Measurements from ENCODE around the gene PODN. TPM values are rescaled to one million over a fixed set of nuclear protein-coding genes. Genes with fewer than 3 reads are reported as not detected.

Gene PODN
- total and polyA plus RNA-seq, 4 experiments from 2014 or later, result not detected

DNA sequence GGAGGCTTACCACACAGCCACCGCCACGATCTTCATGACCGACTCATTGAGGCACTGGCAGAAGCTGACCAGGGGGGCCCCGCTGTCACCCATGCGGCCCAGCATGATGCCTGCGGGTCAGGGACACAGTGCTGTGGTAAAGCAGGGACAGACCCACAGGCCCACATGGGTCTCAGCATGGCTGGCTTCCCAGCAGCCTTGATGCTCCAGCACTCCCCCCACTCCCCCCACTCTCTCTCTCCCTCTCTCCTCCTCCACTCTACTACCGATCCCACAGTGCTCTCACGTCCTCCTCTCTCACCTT, 31.4 kb downstream of the PODN start:
- intact Hi-C loops (cut with micrococcal nuclease), result no loop called here
- ChIA-PET CTCF (ENCODE audit: partially characterized antibody) (no interaction called here), POLR2A (ENCODE audit: partially characterized antibody) (no interaction called here)
- H3K9me3 Mint-ChIP-seq, result peaks cover 0 to 2% (median 0%) of the 10 kb centered on the region in 8 donors
- H3K4me1 Mint-ChIP-seq, result no peaks in the 10 kb centered on the region
- no peak overlapping the region for H3K27ac Mint-ChIP-seq
- no peaks in the 10 kb centered on the region for H3K36me3 ChIP-seq (ENCODE audit: insufficient read depth, low read length)
- no peaks in the 10 kb centered on the region for H3K36me3 Mint-ChIP-seq
- H3K4me3 ChIP-seq (ENCODE audit: low read length in 2 of 2), result no peak overlapping the region
- no peaks in the 10 kb centered on the region for H3K27me3 Mint-ChIP-seq
- no peaks in the 10 kb centered on the region for H3K4me1 ChIP-seq (ENCODE audit: insufficient read depth, low read length)
- H3K27ac ChIP-seq (ENCODE audit: low read depth, low read length), result no peak overlapping the region
- DNase-seq, result no peak
- H3K27me3 ChIP-seq (ENCODE audit: insufficient read depth, low read length), result no peaks in the 10 kb centered on the region
- no peak overlapping the region for H3K4me3 Mint-ChIP-seq
- no peaks in the 10 kb centered on the region for H3K9me3 ChIP-seq (ENCODE audit: control insufficient read depth in 1 of 2, low read length in 2 of 2)

DNA sequence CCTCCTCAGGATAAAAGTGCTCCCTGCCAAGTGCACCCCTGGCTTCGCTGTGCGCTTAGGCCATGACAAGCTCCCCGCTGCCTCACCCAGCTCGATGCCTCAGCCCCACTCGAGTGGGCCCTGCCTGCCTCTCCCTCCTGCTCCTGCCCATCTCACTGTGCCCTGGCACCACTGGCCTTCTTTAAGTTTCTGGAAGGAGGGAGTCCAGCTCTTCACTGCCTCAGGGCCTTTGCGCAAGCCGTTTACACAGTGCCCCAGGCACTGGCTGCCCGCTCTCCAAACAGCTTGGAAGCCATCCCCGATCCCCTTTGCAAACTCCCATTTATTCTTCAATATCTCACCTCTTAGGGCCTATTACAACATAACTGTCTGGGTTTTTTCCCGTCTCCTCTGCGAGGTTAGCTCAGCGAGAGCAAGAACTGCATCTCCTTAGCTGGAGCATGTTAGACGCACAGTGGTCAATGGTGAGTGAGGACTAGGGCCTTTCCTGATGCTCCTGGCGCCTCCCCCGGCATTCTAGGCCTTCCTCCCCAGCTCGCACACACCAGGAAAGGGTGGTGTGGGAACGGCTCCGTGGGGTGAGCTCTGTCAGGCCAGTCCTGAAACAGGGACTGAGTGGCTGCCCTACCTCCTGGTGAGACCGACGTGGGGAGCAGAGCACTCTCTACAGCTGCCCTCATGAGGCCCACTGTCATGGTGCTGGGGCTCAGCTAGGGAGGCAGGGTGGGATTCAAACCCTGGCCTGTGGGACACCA, 31.9 kb downstream of the PODN start:
- Mint-ChIP-seq H3K27ac (no peak overlapping the region), H3K27me3 (no peaks in the 10 kb centered on the region), H3K36me3 (no peaks in the 10 kb centered on the region), H3K9me3 (no peaks in the 10 kb centered on the region), H3K4me3 (no peak overlapping the region), H3K4me1 (no peaks in the 10 kb centered on the region)
- Histone ChIP-seq H3K27ac (ENCODE audit: low read depth, low read length) (no peak overlapping the region), H3K27me3 (ENCODE audit: insufficient read depth, low read length) (no peaks in the 10 kb centered on the region), H3K36me3 (ENCODE audit: insufficient read depth, low read length) (no peaks in the 10 kb centered on the region), H3K4me3 (ENCODE audit: low read length in 2 of 2) (no peak overlapping the region), H3K4me1 (ENCODE audit: insufficient read depth, low read length) (no peaks in the 10 kb centered on the region), H3K9me3 (ENCODE audit: control insufficient read depth in 1 of 2, low read length in 2 of 2) (no peaks in the 10 kb centered on the region)
- intact Hi-C loops (cut with micrococcal nuclease), result no loop called here
- CTCF ChIA-PET (ENCODE audit: partially characterized antibody), result no interaction called here
- POLR2A ChIA-PET (ENCODE audit: partially characterized antibody), result no interaction called here
- DNase-seq, result no peak

DNA sequence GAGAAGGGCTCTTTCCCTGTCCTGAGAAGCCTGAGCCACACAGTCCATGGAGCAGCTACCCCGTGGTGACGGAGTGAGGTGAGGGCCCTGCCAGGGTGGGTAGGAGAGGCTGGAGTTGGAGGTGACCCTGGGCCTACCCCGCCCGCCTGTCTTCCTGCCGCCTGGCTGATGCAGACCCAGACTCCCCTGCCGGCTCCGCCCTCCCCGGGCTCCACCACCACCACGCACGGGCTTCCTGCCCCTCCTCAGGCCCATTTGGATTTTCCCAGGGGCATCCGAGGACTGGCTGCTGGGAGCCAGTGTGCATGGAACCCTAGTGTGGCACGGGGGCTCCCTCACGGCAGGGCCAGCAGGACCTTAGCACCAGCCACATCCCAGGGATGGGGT, 32.5 kb downstream of the PODN start:
- CTCF ChIA-PET (ENCODE audit: partially characterized antibody), result no interaction called here
- no peaks in the 10 kb centered on the region for H3K36me3 ChIP-seq (ENCODE audit: insufficient read depth, low read length)
- DNase-seq, result no peak
- Mint-ChIP-seq H3K36me3 (no peaks in the 10 kb centered on the region), H3K27ac (no peak overlapping the region), H3K4me1 (no peaks in the 10 kb centered on the region), H3K4me3 (no peak overlapping the region), H3K27me3 (no peaks in the 10 kb centered on the region), H3K9me3 (no peaks in the 10 kb centered on the region)
- no peaks in the 10 kb centered on the region for H3K9me3 ChIP-seq (ENCODE audit: control insufficient read depth in 1 of 2, low read length in 2 of 2)
- H3K4me1 ChIP-seq (ENCODE audit: insufficient read depth, low read length), result no peaks in the 10 kb centered on the region
- intact Hi-C loops (cut with micrococcal nuclease), result no loop called here
- POLR2A ChIA-PET (ENCODE audit: partially characterized antibody), result no interaction called here
- no peaks in the 10 kb centered on the region for H3K27me3 ChIP-seq (ENCODE audit: insufficient read depth, low read length)
- H3K27ac ChIP-seq (ENCODE audit: low read depth, low read length), result no peak overlapping the region
- H3K4me3 ChIP-seq (ENCODE audit: low read length in 2 of 2), result no peak overlapping the region

DNA sequence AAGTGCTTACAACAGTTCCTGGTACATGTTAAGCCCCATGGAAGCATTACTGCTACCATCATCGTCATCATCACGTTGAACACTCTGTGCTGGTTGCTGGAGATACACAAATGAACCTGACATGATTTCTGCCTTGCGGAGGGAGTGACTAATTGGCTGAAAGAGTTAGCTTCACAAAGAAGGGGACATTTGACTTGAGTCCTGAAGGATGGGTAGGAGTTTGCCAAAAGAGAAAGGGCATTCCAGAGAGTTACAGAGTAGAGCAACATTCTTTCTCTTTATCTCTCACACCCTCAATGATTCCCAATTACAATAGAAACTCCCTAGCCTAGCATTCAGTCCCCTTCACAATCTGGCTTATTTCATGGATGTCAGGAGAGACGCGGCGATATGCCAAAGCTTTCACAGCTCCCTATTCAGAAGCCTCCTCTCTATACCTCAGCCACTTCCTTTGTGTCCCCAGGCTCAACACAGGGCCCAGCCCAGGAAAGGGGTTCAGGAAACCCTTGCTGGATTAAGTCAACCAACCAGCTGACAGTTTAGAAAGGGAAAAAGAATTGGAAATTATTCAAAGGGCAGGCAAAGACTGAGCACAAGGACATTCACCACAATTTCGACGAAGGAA, 42.4 kb downstream of the PODN start:
- Histone ChIP-seq H3K9me3 (ENCODE audit: control insufficient read depth in 1 of 2, low read length in 2 of 2) (no peaks in the 10 kb centered on the region), H3K4me3 (ENCODE audit: low read length in 2 of 2) (no peak overlapping the region), H3K27ac (ENCODE audit: low read depth, low read length) (no peak overlapping the region), H3K4me1 (ENCODE audit: insufficient read depth, low read length) (no peaks in the 10 kb centered on the region), H3K27me3 (ENCODE audit: insufficient read depth, low read length) (no peaks in the 10 kb centered on the region), H3K36me3 (ENCODE audit: insufficient read depth, low read length) (no peaks in the 10 kb centered on the region)
- ChIA-PET CTCF (ENCODE audit: partially characterized antibody) (no interaction called here), POLR2A (ENCODE audit: partially characterized antibody) (no interaction called here)
- H3K27me3 Mint-ChIP-seq, result peaks cover 0 to 3% of the 10 kb centered on the region in 2 donors
- H3K9me3 Mint-ChIP-seq, result no peaks in the 10 kb centered on the region
- peaks cover 7 to 12% (median 10%) of the 10 kb centered on the region in 4 donors for H3K4me1 Mint-ChIP-seq
- no peaks in the 10 kb centered on the region for H3K36me3 Mint-ChIP-seq
- H3K27ac Mint-ChIP-seq, result no peak overlapping the region
- DNase-seq, result no peak
- no peak overlapping the region for H3K4me3 Mint-ChIP-seq
- intact Hi-C loops (cut with micrococcal nuclease), result no loop called here

DNA sequence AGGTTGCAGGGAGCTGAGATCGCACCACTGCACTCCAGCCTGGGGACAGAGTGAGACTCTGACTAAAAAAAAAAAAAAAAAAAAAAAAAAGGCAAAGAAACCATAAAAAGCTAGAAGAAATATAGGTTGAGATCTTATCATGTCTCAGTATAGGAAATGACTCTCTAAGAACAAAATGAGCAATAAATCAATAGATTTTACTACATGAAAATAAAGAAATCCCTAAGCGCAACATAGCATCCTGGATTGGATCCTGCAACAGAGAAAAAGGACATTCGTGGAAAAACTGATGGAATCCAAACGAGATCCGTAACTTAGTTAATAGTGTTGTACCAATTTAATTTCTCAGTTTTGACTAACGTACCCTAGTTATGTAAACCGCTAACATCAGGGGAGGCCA, 45.1 kb downstream of the PODN start:
- peak overlapping the region in 1 of 8 donors; percentile 64 for H3K4me3 Mint-ChIP-seq
- H3K36me3 Mint-ChIP-seq, result no peaks in the 10 kb centered on the region
- H3K27ac ChIP-seq (ENCODE audit: low read depth, low read length), result no peak overlapping the region
- no peak overlapping the region for H3K27ac Mint-ChIP-seq
- H3K9me3 Mint-ChIP-seq, result no peaks in the 10 kb centered on the region
- intact Hi-C loops (cut with micrococcal nuclease), result no loop called here
- peaks cover 10 to 20% (median 12%) of the 10 kb centered on the region in 4 donors for H3K4me1 Mint-ChIP-seq
- no peak overlapping the region for H3K4me3 ChIP-seq (ENCODE audit: low read length in 2 of 2)
- no peak for DNase-seq
- ChIA-PET POLR2A (ENCODE audit: partially characterized antibody) (no interaction called here), CTCF (ENCODE audit: partially characterized antibody) (no interaction called here)
- no peaks in the 10 kb centered on the region for H3K9me3 ChIP-seq (ENCODE audit: control insufficient read depth in 1 of 2, low read length in 2 of 2)
- H3K4me1 ChIP-seq (ENCODE audit: insufficient read depth, low read length), result no peaks in the 10 kb centered on the region
- H3K27me3 Mint-ChIP-seq, result peaks cover 3% of the 10 kb centered on the region in 2 donors
- no peaks in the 10 kb centered on the region for H3K27me3 ChIP-seq (ENCODE audit: insufficient read depth, low read length)
- no peaks in the 10 kb centered on the region for H3K36me3 ChIP-seq (ENCODE audit: insufficient read depth, low read length)

DNA sequence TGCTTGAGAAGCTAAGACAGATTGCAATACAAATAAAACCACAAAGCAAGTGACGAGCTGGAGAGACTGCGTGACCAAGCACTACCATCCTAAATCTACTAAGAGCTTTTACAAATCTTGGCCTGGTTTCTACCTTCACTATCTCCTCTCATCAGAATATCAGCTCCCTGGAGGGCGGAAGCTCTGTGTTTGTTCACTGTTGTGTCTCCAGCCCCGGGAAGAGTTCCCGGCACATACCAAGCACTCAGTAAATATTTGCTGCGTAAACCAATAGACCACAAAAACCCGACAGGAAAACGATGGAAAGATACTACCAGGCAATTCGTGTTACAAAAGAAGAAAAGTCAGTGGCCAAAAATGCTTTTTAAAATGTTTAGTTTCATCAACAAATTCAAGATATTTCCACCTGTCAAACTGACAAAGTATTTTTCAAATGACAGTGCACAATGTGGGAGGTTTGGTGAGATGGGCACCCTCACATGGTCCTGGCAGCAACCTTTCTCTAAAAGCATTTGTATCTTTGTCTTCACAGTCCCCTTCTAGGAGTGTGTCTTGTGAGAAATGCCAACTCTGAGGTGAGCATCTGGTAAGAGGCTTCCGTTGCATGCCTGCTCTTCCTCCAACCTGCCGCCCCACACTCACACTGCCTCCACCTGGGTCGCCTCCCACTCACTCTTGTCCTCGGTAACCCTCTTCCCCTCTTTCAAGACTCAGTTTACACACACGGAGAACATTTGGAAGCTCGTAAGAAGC, 45.7 kb downstream of the PODN start:
- Histone ChIP-seq H3K4me1 (ENCODE audit: insufficient read depth, low read length) (no peaks in the 10 kb centered on the region), H3K36me3 (ENCODE audit: insufficient read depth, low read length) (no peaks in the 10 kb centered on the region), H3K9me3 (ENCODE audit: control insufficient read depth in 1 of 2, low read length in 2 of 2) (no peaks in the 10 kb centered on the region), H3K27ac (ENCODE audit: low read depth, low read length) (no peak overlapping the region), H3K27me3 (ENCODE audit: insufficient read depth, low read length) (no peaks in the 10 kb centered on the region), H3K4me3 (ENCODE audit: low read length in 2 of 2) (no peak overlapping the region)
- CTCF ChIA-PET (ENCODE audit: partially characterized antibody), result interaction anchor here (0.5 kb wide), 1 partner anchor 489 kb away, joined by 4 read pairs; no protein-coding TSS in a partner anchor
- H3K27ac Mint-ChIP-seq, result peak overlapping the region in 4 of 7 donors; percentile 14 to 76 (median 56)
- DNase-seq, result no peak
- H3K4me3 Mint-ChIP-seq, result peak overlapping the region in 5 of 8 donors; percentile 2 to 64 (median 12)
- POLR2A ChIA-PET (ENCODE audit: partially characterized antibody), result no interaction called here
- no peaks in the 10 kb centered on the region for H3K9me3 Mint-ChIP-seq
- no peaks in the 10 kb centered on the region for H3K36me3 Mint-ChIP-seq
- intact Hi-C loops (cut with micrococcal nuclease), result no loop called here
- peaks cover 10 to 20% (median 12%) of the 10 kb centered on the region in 4 donors for H3K4me1 Mint-ChIP-seq
- H3K27me3 Mint-ChIP-seq, result peaks cover 3 to 8% of the 10 kb centered on the region in 2 donors

DNA sequence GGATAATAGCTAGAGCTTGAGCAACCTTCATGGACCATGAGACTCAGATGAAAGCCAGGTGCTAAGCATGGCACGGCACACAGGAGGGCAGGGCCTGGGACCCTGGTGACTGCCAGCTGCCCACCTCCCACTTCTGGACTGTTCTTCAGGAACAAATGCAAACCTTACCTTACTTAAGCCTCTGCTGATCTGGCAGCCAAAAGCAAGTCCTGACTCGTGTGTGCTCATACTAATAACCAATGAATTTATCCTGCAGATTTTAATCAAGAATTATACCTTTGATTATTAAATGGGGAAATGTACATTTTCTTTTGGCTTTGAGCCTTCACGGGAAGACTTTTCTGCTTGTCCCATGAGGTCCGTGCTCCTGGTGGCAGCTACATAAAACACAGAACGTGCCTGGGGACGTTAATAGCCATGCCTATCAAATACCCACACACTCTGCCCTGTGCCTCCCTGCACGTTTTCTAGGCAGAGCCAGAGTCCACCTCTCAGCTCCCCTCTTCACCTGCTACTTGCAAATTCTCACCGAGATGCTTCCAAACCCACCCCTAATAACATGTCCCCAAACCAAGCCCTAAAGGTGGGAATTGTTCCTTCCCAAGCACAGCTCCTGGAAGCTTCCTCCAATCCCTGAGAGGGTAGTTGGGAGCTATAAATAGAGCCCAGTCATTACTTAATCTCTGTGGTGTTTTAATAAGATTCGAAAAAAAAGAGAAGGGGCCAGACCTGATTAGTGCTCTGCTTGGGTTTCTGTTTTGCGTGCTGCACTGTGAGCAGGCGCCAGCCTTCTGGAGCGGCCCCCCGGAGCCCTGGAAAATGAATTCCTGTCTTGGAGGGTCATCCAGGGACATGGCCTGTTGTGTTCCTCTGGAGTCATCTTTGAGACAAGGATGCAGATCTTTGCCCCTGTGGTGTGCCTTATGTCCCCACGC, 46.9 kb downstream of the PODN start:
- no peaks in the 10 kb centered on the region for H3K4me1 ChIP-seq (ENCODE audit: insufficient read depth, low read length)
- Mint-ChIP-seq H3K27me3 (peaks cover 3 to 9% of the 10 kb centered on the region in 2 donors), H3K4me1 (peaks cover 10 to 20% (median 12%) of the 10 kb centered on the region in 4 donors), H3K36me3 (no peaks in the 10 kb centered on the region), H3K9me3 (no peaks in the 10 kb centered on the region), H3K4me3 (no peak overlapping the region), H3K27ac (no peak overlapping the region)
- H3K4me3 ChIP-seq (ENCODE audit: low read length in 2 of 2), result no peak overlapping the region
- intact Hi-C loops (cut with micrococcal nuclease), result no loop called here
- no peak overlapping the region for H3K27ac ChIP-seq (ENCODE audit: low read depth, low read length)
- H3K9me3 ChIP-seq (ENCODE audit: control insufficient read depth in 1 of 2, low read length in 2 of 2), result no peaks in the 10 kb centered on the region
- H3K27me3 ChIP-seq (ENCODE audit: insufficient read depth, low read length), result no peaks in the 10 kb centered on the region
- DNase-seq, result no peak
- POLR2A ChIA-PET (ENCODE audit: partially characterized antibody), result no interaction called here
- CTCF ChIA-PET (ENCODE audit: partially characterized antibody), result no interaction called here
- H3K36me3 ChIP-seq (ENCODE audit: insufficient read depth, low read length), result no peaks in the 10 kb centered on the region
